Measurements from ENCODE around the gene SDHAF2. TPM values are rescaled to one million over a fixed set of nuclear protein-coding genes. Genes with fewer than 3 reads are reported as not detected.
A peak's percentile ranks its signal among the peaks of the same experiment; 100 is the strongest.
"Not testable (repeated sequence)": the region's sequence is repeated elsewhere in the genome, so short reads cannot be mapped to it uniquely, and the experiment has no call there.

SDHAF2 gene
- total RNA-seq, 1 experiment from 2014 or later, result 85.3 TPM

DNA sequence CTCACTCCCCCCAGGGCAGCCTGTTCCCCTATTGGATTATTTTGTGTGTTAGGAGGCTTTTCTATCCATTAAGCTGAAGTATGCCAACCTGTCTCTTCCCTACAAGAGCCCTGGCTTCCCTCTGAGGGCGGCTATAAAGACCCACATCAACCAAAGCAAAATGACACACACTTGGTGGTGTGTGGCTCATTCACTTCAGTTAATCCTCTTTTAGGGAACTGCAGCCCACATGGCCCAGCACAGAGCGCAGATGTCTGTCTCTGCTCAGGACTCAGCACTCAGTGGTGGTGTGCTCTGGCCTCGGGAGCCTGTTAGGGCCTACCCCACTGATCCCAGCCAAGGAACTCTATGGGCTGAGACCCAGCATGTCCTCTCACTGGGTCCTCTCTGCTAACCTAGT, 46.4 kb downstream of the SDHAF2 start:
- no peak for DNase-seq (ENCODE audit: low read depth)

GRCh38 chr11:61477126-61477525, 47.2 kb downstream of the SDHAF2 start:
- no peak for DNase-seq (ENCODE audit: low read depth)

- DNase-seq (ENCODE audit: low read depth), result no peak
Measured at GRCh38 chr11:61477727-61478148, 47.8 kb downstream of the SDHAF2 start.

DNA sequence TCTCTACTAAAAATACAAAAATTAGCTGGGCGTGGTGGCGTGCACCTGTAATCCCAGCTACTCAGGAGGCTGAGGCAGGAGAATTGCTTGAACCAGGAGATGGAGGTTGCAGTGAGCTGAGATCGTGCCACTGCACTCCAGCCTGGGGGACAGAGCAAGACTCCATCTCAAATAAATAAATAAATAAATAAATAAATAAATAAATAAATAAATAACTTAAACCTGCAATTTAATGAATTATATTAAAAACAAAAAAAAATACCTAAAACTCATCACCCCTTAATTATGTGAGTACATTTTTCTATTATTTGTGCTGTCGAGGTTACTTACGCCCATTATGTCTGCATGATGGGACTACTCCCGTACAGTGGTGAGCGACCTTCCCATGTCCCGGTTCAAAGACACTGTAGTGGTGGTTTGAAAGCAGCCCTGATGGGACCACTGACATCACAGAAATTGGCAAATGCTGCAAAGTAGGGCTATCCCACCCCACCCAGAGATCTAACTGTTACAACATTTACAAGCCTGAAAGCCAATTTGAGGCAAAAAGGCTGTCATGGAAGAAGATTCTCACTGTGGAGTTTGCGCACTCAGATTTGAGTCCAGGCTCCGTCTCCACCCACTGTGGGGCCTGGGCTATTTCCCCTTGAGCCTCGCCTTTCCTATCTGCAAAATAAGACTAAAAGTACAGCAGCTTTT, 49.6 kb downstream of the SDHAF2 start:
- DNase-seq (ENCODE audit: low read depth), result not testable (repeated sequence)

- DNase-seq (ENCODE audit: low read depth), result no peak
Measured at GRCh38 chr11:61480261-61480993, 50.5 kb downstream of the SDHAF2 start.

DNA sequence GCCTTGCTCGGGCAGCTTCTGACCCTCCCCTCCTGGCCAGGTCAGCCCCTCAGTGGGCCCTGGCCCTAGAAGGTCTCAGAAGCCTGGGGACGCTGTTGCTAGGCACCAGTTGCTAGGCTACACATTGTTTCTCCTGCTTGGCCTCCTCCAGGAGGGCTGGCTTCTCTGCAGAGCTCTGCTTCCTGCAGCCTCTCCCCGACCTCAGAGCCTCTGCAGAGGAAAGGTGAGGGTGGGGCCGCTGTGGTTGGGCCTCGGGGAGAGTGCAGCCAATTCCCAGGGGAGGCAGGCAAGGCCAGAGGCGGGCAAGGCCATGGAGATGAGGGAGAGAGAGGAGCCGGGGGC, 51.0 kb downstream of the SDHAF2 start:
- peak; percentile 41 for DNase-seq (ENCODE audit: low read depth)

- no peak for DNase-seq (ENCODE audit: low read depth)
Measured at GRCh38 chr11:61481806-61482205, 51.9 kb downstream of the SDHAF2 start.

DNA sequence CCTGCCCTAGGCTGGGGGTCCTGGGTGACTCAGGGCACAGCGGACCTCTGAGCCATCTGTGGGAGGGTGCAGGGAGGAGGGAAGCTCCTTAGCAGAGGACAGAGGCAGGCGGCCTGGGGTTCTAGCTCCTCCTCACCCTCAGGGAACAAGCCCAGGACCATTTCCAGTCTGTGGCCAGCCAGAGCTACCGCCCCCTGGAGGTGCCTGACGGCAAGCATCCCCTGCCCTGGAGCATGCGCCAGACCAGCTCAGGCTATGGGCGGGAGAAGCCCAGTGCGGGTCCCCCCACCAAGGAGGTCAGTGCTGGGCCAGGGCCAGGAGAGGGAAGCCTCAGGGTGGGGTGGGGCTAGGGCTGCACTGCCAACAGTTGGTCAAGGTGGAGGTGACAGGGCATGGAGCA, 52.6 kb downstream of the SDHAF2 start:
- DNase-seq (ENCODE audit: low read depth), result peak; percentile 36

DNA sequence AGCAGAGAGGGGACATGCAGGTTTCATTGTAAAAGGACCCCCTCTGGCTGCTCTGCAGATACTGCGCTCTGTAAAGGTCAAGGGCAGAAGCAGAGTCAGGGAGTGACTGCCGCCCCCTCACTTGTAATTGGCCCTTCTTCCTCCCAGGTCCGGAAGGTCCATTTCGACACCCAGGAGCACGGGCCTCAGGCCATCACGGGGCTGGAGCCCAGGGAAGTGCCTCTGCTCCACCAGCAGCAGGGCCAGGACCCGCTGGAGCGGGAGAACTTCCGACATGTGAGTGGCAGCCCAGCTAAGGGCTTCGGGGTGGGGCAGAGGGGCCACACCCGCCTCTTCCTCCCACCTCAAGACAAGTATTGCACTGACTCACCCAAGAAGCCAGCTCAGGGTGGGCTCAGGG, 54.6 kb downstream of the SDHAF2 start:
- DNase-seq (ENCODE audit: low read depth), result no peak

- DNase-seq (ENCODE audit: low read depth), result no peak
Measured at GRCh38 chr11:61485080-61485479, 55.2 kb downstream of the SDHAF2 start.

DNA sequence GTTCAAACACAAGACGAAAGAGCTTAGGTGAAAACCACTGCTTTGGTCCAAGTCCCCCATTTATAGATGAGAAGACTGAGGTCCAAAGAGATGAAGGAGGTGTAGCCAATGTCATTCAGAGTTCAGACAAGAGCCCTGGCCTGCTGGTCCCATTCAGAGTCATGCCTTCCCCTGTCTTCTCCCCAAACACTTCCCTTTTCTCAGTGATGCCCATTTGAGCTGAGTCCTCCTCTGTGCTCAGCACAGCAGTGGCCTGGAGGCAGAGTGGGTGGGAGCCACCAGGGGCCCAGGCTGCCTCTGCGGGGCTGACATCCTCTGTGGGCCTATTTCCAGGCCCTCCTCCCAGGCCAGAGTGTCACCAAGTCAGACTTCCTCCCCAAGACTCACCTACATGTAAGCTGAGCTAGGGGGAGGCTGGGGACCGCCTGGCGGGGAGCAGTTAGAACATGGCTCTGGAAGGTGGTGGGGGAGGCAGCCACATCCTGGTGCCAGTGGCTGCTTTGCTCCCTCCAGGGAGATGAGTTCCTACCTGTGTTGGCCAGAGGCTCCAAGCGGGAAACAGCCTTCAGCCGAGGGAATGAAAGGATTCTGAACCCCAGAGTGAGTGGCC, 56.2 kb downstream of the SDHAF2 start:
- no peak for DNase-seq (ENCODE audit: low read depth)

- DNase-seq (ENCODE audit: low read depth), result no peak
Measured at GRCh38 chr11:61486779-61487178, 56.9 kb downstream of the SDHAF2 start.

DNA sequence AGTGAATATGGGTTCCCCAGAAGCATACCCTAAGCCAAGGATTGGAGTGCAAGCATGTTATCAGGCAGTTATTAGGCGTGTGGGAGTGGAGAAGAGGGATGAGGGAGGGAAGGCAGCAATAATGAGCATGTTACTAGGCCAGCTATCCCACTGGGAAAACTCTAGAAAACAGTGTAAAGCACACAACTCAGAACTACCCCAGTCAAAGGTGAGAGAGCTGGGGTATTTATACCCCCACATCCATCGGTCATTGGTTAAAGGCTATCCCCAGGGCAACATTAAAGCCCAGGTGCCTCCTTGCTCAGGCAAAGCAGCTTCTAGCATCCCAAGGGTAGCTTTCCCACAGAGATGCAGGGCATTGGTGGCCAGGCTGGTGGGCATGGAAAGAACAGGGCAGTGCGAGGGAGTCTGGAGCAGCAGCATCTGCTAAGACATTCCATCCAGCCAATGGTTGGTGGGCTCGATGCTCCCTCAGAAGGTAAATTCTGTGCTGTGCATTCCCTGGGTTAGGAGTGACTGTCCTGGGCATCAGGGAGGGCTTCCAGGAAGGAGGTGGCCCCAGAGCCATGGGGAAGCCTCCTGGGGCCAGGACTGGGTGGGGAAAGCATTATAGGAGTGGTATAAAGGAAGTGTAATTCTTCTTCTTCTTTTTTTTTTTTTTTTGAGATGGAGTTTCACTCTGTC, 57.6 kb downstream of the SDHAF2 start:
- DNase-seq (ENCODE audit: low read depth), result no peak

- DNase-seq (ENCODE audit: low read depth), result no peak
Measured at GRCh38 chr11:61488651-61489291, 58.8 kb downstream of the SDHAF2 start.

GRCh38 chr11:61489833-61490721, 60.2 kb downstream of the SDHAF2 start:
- DNase-seq (ENCODE audit: low read depth), result no peak

GRCh38 chr11:61491736-61492395, 61.9 kb downstream of the SDHAF2 start:
- DNase-seq (ENCODE audit: low read depth), result no peak

- no peak for DNase-seq (ENCODE audit: low read depth)
Measured at GRCh38 chr11:61494381-61494961, 64.5 kb downstream of the SDHAF2 start.

DNA sequence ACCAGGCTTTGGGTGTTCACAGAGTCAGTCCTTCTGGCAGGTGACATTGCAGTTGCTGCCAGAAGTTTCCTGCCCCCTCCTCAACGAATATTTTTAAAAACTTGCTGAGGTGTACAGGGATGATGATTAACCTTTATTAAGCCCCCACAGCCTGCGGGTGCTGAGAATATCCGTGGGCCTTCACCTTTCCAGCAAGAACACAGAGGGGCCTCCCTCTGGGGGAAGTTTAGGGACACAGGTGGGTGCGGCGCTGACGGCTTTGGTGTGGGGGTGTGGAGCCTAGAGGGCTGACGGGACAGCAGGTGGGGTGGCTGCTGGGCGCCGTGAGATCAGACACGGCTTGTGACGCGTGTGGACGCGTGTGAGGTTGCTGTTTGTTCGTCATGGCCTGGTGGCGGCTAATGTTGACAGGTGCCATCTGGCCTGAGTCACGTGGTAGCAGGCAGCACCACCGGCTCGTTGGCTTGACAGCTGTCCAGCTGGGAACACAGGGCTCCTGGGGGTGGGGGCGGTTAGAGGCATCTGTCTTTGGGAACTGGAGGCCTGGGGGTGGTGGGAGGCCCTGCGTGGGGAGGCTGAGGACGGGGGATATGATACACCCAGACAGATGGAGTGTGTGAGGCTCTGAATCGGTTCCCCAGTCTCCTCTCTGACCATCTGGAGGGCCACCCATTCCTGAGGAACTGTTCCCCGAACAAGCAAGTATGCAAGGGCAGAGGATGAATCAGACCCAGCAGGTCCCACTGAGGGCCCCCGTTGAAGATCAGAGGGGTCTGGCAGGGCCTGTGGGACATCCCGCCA, 66.1 kb downstream of the SDHAF2 start:
- no peak for DNase-seq (ENCODE audit: low read depth)
